Trophoblast cell (in vitro differentiated cells and primary cell): ENCODE data around the gene PRXL2A.

Source experiments
- DNase-seq, 2 donors: peaks; one replicate each; pipeline ENCODE4 v3.0.0-alpha.2; 2016
- H2AFZ ChIP-seq: 2 replicates; pipeline ENCODE4 v1.6.1; 2013; ENCODE audit warnings: low read length, moderate library complexity, mild to moderate bottlenecking; ENCODE audit not compliant: insufficient read depth, poor library complexity
- H2AK5ac ChIP-seq: 2 replicates; pipeline ENCODE4 v1.6.1; 2013; ENCODE audit warnings: mild to moderate bottlenecking, low read length
- H2BK120ac ChIP-seq: 2 replicates; pipeline ENCODE4 v1.6.1; 2013; ENCODE audit warnings: low read length, mild to moderate bottlenecking, moderate library complexity; ENCODE audit not compliant: insufficient read depth, poor library complexity
- H2BK12ac ChIP-seq: 2 replicates; pipeline ENCODE4 v1.6.1; 2013; ENCODE audit warnings: mild to moderate bottlenecking, low read length, moderate library complexity
- H2BK5ac ChIP-seq: 2 replicates; pipeline ENCODE4 v1.6.1; 2013; ENCODE audit warnings: low read length, low read depth, moderate library complexity, mild to moderate bottlenecking; ENCODE audit not compliant: poor library complexity
- H3K14ac ChIP-seq: 2 replicates; pipeline ENCODE4 v1.6.1; 2013; ENCODE audit warnings: mild to moderate bottlenecking, low read length
- H3K18ac ChIP-seq: 2 replicates; pipeline ENCODE4 v1.6.1; 2013; ENCODE audit warnings: mild to moderate bottlenecking, low read length
- H3K23ac ChIP-seq: 2 replicates; pipeline ENCODE4 v1.6.1; 2013; ENCODE audit warnings: low read length
- H3K27ac ChIP-seq: 2 replicates; pipeline ENCODE4 v1.5.1; 2013; ENCODE audit warnings: low read depth, mild to moderate bottlenecking, inconsistent platforms, low read length, moderate library complexity
- H3K27me3 ChIP-seq: 2 replicates; pipeline ENCODE4 v1.6.1; 2013; ENCODE audit warnings: inconsistent platforms, mild to moderate bottlenecking, low read length, moderate library complexity; ENCODE audit not compliant: insufficient read depth
- H3K36me3 ChIP-seq, 2 experiments: 1 replicate in 1 of 2; 2 replicates in 1 of 2; pipeline ENCODE4 v1.6.1; 2013; ENCODE audit warnings: low read length in 2 of 2, mild to moderate bottlenecking in 2 of 2, moderate library complexity in 1 of 2; ENCODE audit not compliant: insufficient read depth in 2 of 2, control insufficient read depth in 1 of 2
- H3K4ac ChIP-seq: 2 replicates; pipeline ENCODE4 v1.6.1; 2013; ENCODE audit warnings: low read depth, mild to moderate bottlenecking, low read length, moderate library complexity
- H3K4me1 ChIP-seq, 2 experiments: 1 replicate in 1 of 2; 2 replicates in 1 of 2; pipeline ENCODE4 v1.6.1; 2013; ENCODE audit warnings: low read length in 2 of 2, mild to moderate bottlenecking in 2 of 2, moderate library complexity in 1 of 2; ENCODE audit not compliant: insufficient read depth in 2 of 2, control insufficient read depth in 1 of 2
- H3K4me2 ChIP-seq: 2 replicates; pipeline ENCODE4 v1.6.1; 2013; ENCODE audit warnings: inconsistent platforms, mild to moderate bottlenecking, low read length, moderate library complexity
- H3K4me3 ChIP-seq: 2 replicates; pipeline ENCODE4 v1.5.1; 2013; ENCODE audit warnings: mild to moderate bottlenecking, low read depth, low read length, inconsistent platforms
- H3K79me1 ChIP-seq: one replicate; pipeline ENCODE4 v1.6.1; 2013; ENCODE audit warnings: low read length
- H3K79me2 ChIP-seq: 2 replicates; pipeline ENCODE4 v1.6.1; 2013; ENCODE audit warnings: low read length, mild to moderate bottlenecking; ENCODE audit not compliant: control insufficient read depth, insufficient read depth, poor library complexity
- H3K9ac ChIP-seq: 2 replicates; pipeline ENCODE4 v1.6.1; 2013; ENCODE audit warnings: mild to moderate bottlenecking, low read length
- H3K9me3 ChIP-seq: 2 replicates; pipeline ENCODE4 v1.6.1; 2013; ENCODE audit warnings: low read depth, mild to moderate bottlenecking, control low read depth, inconsistent platforms, low read length; ENCODE audit not compliant: insufficient read depth
- H4K12ac ChIP-seq: 2 replicates; pipeline ENCODE4 v1.6.1; 2013; ENCODE audit warnings: low read depth, mild to moderate bottlenecking, low read length, moderate library complexity
- H4K8ac ChIP-seq: 2 replicates; pipeline ENCODE4 v1.6.1; 2013; ENCODE audit warnings: low read depth, mild to moderate bottlenecking, low read length, moderate library complexity
- H4K91ac ChIP-seq: one replicate; pipeline ENCODE4 v1.6.1; 2013; ENCODE audit warnings: low read depth, mild to moderate bottlenecking, low read length, moderate library complexity
- WGBS: extraction: QIAGEN DNeasy Blood & Tissue Kit; methylation state at CpG from one replicate; pipeline ENCODE4 v1.1.7; 2013; ENCODE audit warnings: missing lambda C conversion rate; ENCODE audit not compliant: insufficient read length, insufficient coverage; ENCODE audit errors: extremely low coverage; 5-methylcytosine and 5-hydroxymethylcytosine counted together

PRXL2A gene

DNA sequence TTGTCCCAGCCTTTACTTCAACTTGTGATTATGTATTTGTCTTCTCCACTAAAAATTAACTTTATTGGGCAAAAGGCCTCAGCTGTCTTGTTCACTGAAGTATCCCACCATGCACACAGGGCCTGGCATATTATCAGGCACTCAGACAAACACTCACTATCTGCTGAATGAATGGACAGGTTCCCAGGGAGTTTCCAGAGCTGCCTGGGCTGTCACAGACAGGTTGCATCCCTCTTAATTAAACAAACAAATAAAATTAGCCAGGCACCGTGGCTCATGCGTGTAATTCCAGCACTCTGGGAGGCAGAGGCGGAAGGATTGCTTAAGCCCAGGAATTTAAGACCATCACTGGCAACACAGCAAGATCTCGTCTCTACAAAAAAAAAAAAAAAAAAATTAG, 44.3 kb downstream of the PRXL2A start:
- peaks cover 1% of the 10 kb centered on the region for H3K9me3 ChIP-seq
- no peak overlapping the region for H4K91ac ChIP-seq
- no peak overlapping the region for H3K9ac ChIP-seq
- no CpG with 5 or more reads among the region's 4 CpGs for WGBS
- no peak for DNase-seq
- H4K12ac ChIP-seq, result no peak overlapping the region
- no peak overlapping the region for H2AK5ac ChIP-seq
- peaks cover 17% of the 10 kb centered on the region for H3K79me1 ChIP-seq
- H2AFZ ChIP-seq, result no peak overlapping the region
- no peak overlapping the region for H3K4me2 ChIP-seq
- no peak overlapping the region for H3K23ac ChIP-seq
- H2BK120ac ChIP-seq, result no peak overlapping the region
- no peak overlapping the region for H3K4me3 ChIP-seq
- H3K79me2 ChIP-seq, result peaks cover 29% of the 10 kb centered on the region
- H3K36me3 ChIP-seq, result peaks cover 0 to 3% of the 10 kb centered on the region in 2 experiments
- no peak overlapping the region for H2BK5ac ChIP-seq
- no peak overlapping the region for H3K27ac ChIP-seq
- no peak overlapping the region for H3K18ac ChIP-seq
- H3K27me3 ChIP-seq, result no peaks in the 10 kb centered on the region
- H4K8ac ChIP-seq, result no peak overlapping the region
- no peak overlapping the region for H3K14ac ChIP-seq
- no peak overlapping the region for H3K4ac ChIP-seq
- H2BK12ac ChIP-seq, result no peak overlapping the region
- peaks cover 19 to 20% of the 10 kb centered on the region in 2 experiments for H3K4me1 ChIP-seq

DNA sequence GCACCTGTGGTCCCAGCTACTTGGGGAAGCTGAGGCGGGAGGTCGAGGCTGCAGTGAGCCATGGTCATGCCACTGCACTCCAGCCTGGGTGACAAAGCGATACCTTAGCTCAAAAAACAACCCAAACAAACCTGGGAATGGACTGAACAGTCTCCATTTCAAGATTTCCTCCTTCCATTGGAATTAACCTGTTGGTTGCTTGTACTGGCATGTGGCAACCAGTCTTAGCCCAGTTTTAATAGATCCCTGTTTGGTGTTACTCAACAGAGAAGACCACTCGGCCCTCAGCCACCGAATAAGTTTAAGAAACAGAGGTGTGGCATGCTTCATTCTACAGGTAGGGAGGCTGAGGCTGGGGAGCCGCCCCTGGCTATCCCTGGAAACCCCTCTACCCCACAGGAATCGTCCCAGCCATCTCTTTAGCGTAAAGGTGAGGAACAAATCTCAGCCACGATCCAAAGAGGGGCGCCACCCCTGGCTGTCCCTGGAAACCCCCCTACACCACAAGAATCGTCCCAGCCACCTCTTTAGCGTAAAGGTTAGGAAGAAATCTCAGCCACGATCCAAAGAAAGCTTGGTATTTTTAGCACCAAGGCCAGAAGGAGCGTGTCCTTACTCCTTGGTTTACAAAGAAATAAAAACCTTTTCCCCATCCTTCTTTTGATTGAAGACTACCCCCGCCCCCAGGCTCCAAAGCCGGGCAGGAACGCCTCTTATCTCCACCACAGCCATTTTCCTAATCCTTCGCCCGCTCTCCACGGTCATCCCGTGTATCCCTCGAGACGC, 44.9 kb downstream of the PRXL2A start:
- Histone ChIP-seq H3K4me1 (peaks cover 24 to 26% of the 10 kb centered on the region in 2 experiments), H3K23ac (no peak overlapping the region), H3K27ac (peak overlapping the region; percentile 69), H2BK12ac (peak overlapping the region; percentile 97), H3K4me2 (peak overlapping the region; percentile 68), H3K4me3 (peak overlapping the region; percentile 57), H2AK5ac (peak overlapping the region; percentile 64), H3K14ac (peak overlapping the region; percentile 92), H3K27me3 (no peaks in the 10 kb centered on the region), H3K79me1 (peaks cover 17% of the 10 kb centered on the region), H4K91ac (peak overlapping the region; percentile 87), H3K9me3 (peaks cover 1% of the 10 kb centered on the region), H4K12ac (peak overlapping the region; percentile 92), H3K9ac (peak overlapping the region; percentile 37), H3K36me3 (peaks cover 0 to 5% of the 10 kb centered on the region in 2 experiments), H3K18ac (peak overlapping the region; percentile 94), H2BK5ac (peak overlapping the region; percentile 79), H3K4ac (peak overlapping the region; percentile 53), H3K79me2 (peaks cover 34% of the 10 kb centered on the region), H4K8ac (peak overlapping the region; percentile 88), H2BK120ac (peak overlapping the region; percentile 93), H2AFZ (peak overlapping the region; percentile 90)
- WGBS, result no CpG with 5 or more reads among the region's 23 CpGs
- DNase-seq, result no peak

DNA sequence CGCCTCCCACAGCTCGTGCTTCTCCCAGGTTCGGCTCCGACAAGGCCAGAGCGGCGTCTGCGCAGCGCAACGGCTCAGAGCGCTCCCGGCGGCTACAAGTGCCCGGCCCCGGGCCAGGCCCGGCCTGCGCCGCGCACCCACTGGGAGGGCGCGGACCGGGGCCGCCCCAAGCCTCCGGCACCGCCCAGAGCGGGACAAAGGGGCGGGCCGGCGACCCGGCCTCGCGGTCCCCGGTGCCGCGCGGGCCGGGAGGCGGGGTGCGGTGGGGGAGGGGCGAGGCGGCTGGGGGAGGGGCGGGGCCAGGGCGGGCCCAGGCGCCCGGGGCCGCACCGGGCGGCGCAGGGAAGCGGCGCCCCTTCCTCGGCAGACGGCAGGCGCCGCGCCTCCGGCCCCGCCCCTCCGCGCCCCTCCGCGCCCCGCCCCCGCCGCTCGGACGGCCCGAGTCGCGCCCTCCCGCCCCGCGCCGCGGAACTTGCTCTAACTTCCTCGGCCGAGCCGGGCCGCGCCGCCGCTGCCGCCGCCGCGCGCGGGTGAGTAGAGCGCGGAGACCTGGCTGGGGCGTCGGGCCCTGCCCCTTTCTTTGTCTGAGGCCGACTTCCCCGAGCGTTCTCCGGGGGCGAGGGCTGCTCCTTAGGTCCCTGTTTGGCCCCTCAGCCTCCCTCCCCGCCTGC, 45.6 kb downstream of the PRXL2A start, which contains the start of gene TSPAN14:
TSPAN14 (plus strand) TSS at position 469 of the 671 bp plus-strand sequence. CDS start 34,924 bp downstream, outside the sequence.
- Histone ChIP-seq H4K12ac (peak within 1 kb of the TSS; percentile 92), H3K9ac (peak within 1 kb of the TSS; percentile 96), H2AK5ac (peak within 1 kb of the TSS; percentile 71), H2AFZ (peak within 1 kb of the TSS; percentile 90), H3K27me3 (no peaks in the 10 kb centered on the region), H3K36me3 (peaks cover 0 to 5% of the 10 kb centered on the region in 2 experiments), H3K23ac (no peak within 1 kb of the TSS), H3K4ac (peak within 1 kb of the TSS; percentile 98), H3K79me2 (peaks cover 37% of the 10 kb centered on the region), H3K4me3 (peak within 1 kb of the TSS; percentile 92), H3K9me3 (peaks cover 1% of the 10 kb centered on the region), H3K27ac (peak within 1 kb of the TSS; percentile 95), H3K14ac (peak within 1 kb of the TSS; percentile 98), H4K91ac (peak within 1 kb of the TSS; percentile 99), H3K18ac (peak within 1 kb of the TSS; percentile 94), H3K4me1 (peaks cover 30 to 33% of the 10 kb centered on the region in 2 experiments), H2BK5ac (peak within 1 kb of the TSS; percentile 96), H3K79me1 (peaks cover 19% of the 10 kb centered on the region), H2BK120ac (peak within 1 kb of the TSS; percentile 93), H2BK12ac (peak within 1 kb of the TSS; percentile 97), H4K8ac (peak within 1 kb of the TSS; percentile 93), H3K4me2 (peak within 1 kb of the TSS; percentile 68)
- DNase-seq, result peak; percentile 79 to 85
- WGBS, result no CpG with 5 or more reads among the region's 97 CpGs
